Ectodermal cell (in vitro differentiated cells): ENCODE results near the gene VSIG4.

ENCODE experiments used
- H3K27ac ChIP-seq: 2 replicates; pipeline ENCODE4 v1.7.0; 2013; ENCODE audit warnings: mild to moderate bottlenecking, low read depth, low read length; ENCODE audit not compliant: insufficient read depth, poor library complexity, severe bottlenecking
- H3K27me3 ChIP-seq: 2 replicates; pipeline ENCODE4 v1.7.0; 2013; ENCODE audit warnings: mild to moderate bottlenecking, low read length; ENCODE audit not compliant: insufficient read depth, control insufficient read depth, poor library complexity, severe bottlenecking
- H3K36me3 ChIP-seq: one replicate; pipeline ENCODE4 v1.7.0; 2013; ENCODE audit warnings: low read length; ENCODE audit not compliant: control insufficient read depth, insufficient read depth
- H3K4me1 ChIP-seq: one replicate; pipeline ENCODE4 v1.7.0; 2013; ENCODE audit warnings: low read length; ENCODE audit not compliant: control insufficient read depth, insufficient read depth
- H3K4me3 ChIP-seq: 2 replicates; pipeline ENCODE4 v1.7.0; 2013; ENCODE audit warnings: low read depth, low read length, control low read depth; ENCODE audit not compliant: insufficient read depth
- H3K9me3 ChIP-seq: 2 replicates; pipeline ENCODE4 v1.7.0; 2013; ENCODE audit warnings: mild to moderate bottlenecking, low read length, moderate library complexity; ENCODE audit not compliant: control insufficient read depth
- WGBS, 2 experiments: methylation state at CpG; one replicate each; pipeline ENCODE4 v1.1.7; 2013; ENCODE audit warnings: missing lambda C conversion rate in 2 of 2; 5-methylcytosine and 5-hydroxymethylcytosine counted together

VSIG4 gene

DNA sequence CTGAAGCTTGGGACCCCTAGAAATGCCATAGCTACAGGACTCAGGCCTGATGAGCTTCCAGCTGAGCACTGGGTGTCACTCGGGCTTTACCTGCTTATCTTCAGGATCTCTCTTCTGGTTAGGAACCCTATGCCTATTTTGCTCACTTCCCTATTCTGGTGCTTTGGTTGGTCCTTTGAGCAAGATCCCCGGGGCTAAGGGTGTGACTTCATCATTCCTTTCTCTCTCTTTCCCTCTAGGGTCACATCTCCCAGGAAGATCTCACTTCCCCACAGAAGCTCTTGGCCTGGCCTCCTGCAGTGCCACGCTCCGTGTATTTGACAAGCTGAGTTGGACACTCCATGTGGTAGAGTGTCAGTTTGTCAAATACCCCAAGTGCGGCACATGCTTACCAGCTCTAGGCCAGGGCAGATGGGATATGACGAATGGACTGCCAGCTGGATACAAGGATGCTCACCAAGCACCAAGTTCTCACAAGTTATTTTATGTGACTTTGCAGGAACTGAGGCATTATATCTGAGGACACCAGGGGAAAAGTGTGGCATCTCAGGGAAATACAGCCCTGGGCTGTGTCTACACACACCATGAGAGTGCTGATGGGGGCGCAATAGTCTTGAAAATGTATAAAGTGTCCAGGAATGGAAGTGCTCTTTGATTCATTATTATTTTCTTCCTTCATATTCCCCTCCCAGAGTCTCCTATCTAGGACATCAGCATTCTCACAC lies 21.1 kb downstream of the VSIG4 start:
- Histone ChIP-seq H3K27me3 (no peaks in the 10 kb centered on the region), H3K9me3 (no peaks in the 10 kb centered on the region), H3K36me3 (no peaks in the 10 kb centered on the region), H3K4me1 (no peaks in the 10 kb centered on the region), H3K4me3 (no peak overlapping the region), H3K27ac (no peak overlapping the region)
- 95 to 99% methylated on average over 6 of the region's 7 CpGs for WGBS, 2 experiments

DNA sequence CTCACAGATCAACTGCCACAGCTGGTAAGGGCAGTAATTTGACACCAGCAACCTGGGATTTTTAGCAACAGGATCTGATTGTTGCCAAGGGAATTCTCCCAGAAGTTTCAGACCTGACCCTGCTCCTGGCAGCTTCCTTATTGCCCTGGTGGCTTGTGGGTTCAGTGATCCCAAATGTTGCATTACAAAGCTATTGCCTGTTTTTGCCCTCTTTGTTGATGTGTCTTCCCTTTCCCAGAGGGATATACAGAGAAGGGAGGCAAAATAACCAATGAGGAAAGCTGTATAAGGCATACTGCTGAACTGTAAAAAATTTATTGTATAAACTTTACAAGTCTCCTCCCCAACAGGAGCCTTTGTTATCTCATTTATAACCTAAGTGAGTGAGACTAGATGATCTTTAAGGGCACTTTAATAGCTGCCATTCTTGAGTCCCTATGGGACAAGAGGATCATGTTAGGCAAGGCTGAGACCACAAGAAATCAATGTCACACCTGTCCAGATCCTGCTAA lies 22.2 kb downstream of the VSIG4 start:
- Histone ChIP-seq H3K27me3 (no peaks in the 10 kb centered on the region), H3K9me3 (no peaks in the 10 kb centered on the region), H3K27ac (no peak overlapping the region), H3K4me1 (no peaks in the 10 kb centered on the region), H3K36me3 (no peaks in the 10 kb centered on the region), H3K4me3 (no peak overlapping the region)

DNA sequence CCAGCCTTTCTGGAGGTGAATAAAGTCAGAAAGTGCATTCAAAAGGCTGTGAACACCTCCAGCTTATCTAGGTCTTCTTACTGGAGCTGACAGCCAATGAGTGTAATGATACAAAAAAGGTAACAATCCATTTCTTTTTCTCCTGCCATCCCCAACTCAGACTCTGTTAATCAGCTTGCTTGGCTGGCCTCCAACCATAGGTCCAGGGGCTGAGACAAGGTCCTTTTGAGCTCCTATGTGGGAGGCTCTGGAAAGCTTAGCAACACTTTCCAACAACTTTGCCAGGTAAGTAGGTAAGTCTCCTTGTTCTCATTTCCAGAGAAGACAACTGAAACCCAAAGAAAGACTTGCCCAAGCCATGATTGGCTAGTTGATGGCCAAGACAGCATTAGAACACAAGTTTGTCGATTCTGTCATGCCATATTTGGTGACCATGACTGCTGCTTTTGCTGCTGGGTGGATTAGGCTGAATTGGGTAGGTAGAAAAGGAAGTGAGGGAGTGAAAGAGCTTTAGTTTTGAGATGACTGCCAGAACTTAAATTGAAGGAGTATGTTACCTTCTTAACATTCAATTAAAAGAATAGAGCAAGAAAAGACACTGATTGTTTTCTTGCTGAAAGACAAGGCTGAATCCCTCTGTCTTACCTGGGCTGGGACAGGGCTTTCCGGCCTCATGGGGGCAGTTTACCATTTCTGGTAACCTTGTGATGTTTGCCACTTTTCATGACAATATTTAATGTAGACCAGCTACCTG lies 22.8 kb downstream of the VSIG4 start:
- Histone ChIP-seq H3K4me3 (no peak overlapping the region), H3K36me3 (no peaks in the 10 kb centered on the region), H3K27ac (no peak overlapping the region), H3K27me3 (no peaks in the 10 kb centered on the region), H3K9me3 (no peaks in the 10 kb centered on the region), H3K4me1 (no peaks in the 10 kb centered on the region)
- 94% methylated on average over 2 of the region's 2 CpGs for WGBS, 2 experiments

DNA sequence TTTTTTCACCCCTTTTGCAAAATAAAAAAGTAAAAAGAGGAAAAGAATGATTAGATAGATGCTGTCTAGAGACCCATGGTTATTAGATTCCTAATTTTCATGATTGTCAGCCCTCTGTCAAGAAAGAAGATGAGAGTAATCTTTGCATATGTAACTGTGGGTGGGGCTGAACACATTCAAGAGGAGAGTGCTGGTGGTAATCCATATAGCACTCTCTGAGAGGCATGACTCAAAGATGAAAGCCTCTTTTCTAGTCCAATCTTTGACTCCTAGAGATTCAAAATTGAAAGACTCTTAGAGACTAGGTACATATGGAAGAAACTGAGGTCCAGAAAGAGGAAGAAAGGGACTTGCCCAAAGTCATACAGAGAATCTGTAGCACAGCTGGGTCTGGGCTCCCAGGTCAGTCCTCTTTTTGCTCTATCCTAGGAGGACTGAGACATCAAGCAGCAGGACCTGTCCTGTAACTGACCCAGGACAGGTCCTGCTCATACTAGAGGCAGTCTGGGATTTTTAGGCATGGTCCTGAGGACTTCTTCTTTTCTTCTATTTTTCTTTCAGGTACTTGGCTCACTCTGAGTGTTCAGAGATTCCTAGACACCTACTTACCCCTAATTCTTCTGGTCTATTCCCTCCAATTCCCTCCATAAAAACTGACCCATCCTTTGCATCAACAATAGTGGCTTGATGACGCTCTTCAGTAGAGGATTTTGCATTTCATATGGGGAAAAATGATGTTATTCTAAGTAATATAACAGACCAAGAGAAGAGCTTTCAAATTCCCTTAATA lies 23.8 kb downstream of the VSIG4 start:
- WGBS, 2 experiments = no CpG with 5 or more reads among the region's 1 CpG
- no peaks in the 10 kb centered on the region for H3K4me1 ChIP-seq
- no peaks in the 10 kb centered on the region for H3K27me3 ChIP-seq
- no peak overlapping the region for H3K27ac ChIP-seq
- no peak overlapping the region for H3K4me3 ChIP-seq
- H3K9me3 ChIP-seq = no peaks in the 10 kb centered on the region
- no peaks in the 10 kb centered on the region for H3K36me3 ChIP-seq

DNA sequence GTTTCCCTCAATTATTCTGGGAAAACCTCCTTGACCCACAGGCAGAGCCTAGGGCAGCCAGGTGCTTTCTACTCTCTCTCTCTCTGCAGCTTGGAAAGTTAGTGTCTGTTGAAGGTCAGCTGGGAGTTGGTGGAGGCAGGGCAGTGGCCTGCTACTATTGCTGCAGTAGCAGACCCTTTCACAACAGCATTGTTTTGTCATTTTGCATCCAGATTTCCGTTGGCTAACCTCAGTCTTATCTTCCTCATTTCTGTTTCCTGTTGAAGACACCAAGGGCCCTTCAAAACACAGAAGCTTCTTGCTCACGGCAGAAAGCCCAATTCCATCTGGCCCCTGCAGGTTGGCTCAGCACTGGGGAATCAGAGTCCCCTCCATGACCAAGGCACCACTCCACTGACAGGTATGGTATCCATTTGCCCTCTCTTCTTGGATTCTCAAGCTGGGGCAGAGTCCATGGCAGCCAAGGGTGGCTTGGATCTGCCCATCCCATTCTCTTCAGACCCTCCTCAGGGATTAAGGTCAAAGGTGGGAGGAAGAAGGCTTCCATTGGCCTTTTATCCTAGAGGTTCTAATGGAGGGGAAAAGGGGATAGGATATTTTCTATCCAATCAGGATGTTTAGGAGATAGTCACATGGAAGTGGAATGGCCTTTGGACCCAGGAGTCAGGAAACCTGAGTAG lies 24.6 kb downstream of the VSIG4 start:
- no peaks in the 10 kb centered on the region for H3K27me3 ChIP-seq
- no peaks in the 10 kb centered on the region for H3K4me1 ChIP-seq
- H3K9me3 ChIP-seq = no peaks in the 10 kb centered on the region
- no peaks in the 10 kb centered on the region for H3K36me3 ChIP-seq
- H3K4me3 ChIP-seq = no peak overlapping the region
- 86 to 87% methylated on average over 2 of the region's 2 CpGs for WGBS, 2 experiments
- no peak overlapping the region for H3K27ac ChIP-seq

DNA sequence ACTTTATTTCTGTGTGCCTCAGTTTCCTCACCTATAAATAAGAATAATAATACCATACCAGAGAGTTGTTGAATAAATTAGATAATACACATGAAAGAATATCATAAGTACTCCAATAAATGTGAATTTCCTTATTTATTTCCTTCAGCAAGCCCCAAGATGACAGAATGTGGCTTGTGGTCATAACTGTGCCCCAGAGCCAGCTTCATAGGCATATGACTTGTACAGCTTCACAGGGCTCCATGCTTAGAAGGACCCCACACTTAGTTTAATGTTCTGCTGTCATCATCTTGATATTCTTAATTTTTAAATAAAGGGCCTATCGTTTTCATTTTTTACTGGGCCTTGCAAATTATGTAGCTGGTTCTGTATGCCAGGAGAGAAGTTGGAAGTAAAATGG lies 25.3 kb downstream of the VSIG4 start:
- Histone ChIP-seq H3K36me3 (no peaks in the 10 kb centered on the region), H3K27me3 (no peaks in the 10 kb centered on the region)
- WGBS, 2 experiments = 90 to 100% methylated on average over 1 of the region's 1 CpG

DNA sequence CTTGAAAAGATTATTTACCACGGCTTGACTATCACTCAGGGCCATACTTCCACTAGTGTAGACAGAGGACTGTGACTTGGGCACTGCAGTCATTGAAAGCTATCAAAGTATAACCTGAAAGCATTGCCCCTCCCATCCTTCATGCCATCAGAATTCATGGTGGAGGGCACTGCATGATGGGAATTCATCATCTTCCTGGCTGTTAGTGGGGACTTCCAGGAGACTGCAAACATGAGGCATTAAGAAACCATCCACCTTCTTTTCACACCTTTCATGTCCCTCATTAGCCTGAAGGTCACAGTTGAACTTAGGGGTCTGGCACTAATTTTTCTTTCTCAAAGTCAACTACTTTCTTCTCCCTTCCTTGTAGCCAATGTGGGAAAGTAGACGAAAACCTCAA lies 25.8 kb downstream of the VSIG4 start:
- 86 to 88% methylated on average over 1 to 2 of the region's 2 CpGs for WGBS, 2 experiments
- H3K9me3 ChIP-seq = no peaks in the 10 kb centered on the region
- H3K27ac ChIP-seq = no peak overlapping the region
- no peaks in the 10 kb centered on the region for H3K27me3 ChIP-seq
- H3K4me3 ChIP-seq = no peak overlapping the region
- H3K36me3 ChIP-seq = no peaks in the 10 kb centered on the region
- H3K4me1 ChIP-seq = no peaks in the 10 kb centered on the region

More for the DNA sequence above, 25.3 kb downstream of the VSIG4 start:
- Histone ChIP-seq H3K4me3 (no peak overlapping the region), H3K9me3 (no peaks in the 10 kb centered on the region), H3K4me1 (no peaks in the 10 kb centered on the region), H3K27ac (no peak overlapping the region)

DNA sequence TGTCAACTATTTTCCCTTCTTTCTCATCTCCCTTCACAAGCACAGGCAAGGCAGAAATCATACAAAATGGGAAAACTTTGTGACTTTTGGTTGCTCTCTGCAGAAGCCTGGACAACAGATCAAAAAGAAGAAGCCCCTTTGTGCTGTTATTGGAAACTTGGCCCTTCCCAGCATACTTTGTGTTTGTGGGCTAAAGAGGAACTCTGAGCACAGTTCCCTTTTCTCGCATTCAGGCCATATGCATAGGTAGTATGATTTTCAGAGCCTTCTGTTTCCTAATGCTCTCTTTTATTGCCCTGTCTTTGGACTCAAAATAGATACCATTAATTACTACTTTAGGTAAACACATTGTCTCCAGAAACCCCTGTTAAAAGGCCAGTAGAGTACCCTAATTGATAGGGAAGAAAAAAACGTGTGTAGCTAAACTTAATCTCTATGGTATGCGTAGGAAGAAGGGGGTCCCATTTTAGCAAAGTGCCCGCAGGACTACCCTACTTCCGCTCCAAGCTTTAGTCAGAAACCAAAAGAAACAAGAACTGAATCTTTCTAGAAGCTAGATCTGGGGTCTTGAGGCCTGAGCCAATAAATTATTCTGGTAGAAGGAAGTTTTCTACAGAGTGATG lies 26.6 kb downstream of the VSIG4 start:
- Histone ChIP-seq H3K27me3 (no peaks in the 10 kb centered on the region), H3K27ac (no peak overlapping the region), H3K4me1 (no peaks in the 10 kb centered on the region), H3K9me3 (no peaks in the 10 kb centered on the region), H3K36me3 (no peaks in the 10 kb centered on the region), H3K4me3 (no peak overlapping the region)
- 90 to 93% methylated on average over 3 to 5 of the region's 5 CpGs for WGBS, 2 experiments

DNA sequence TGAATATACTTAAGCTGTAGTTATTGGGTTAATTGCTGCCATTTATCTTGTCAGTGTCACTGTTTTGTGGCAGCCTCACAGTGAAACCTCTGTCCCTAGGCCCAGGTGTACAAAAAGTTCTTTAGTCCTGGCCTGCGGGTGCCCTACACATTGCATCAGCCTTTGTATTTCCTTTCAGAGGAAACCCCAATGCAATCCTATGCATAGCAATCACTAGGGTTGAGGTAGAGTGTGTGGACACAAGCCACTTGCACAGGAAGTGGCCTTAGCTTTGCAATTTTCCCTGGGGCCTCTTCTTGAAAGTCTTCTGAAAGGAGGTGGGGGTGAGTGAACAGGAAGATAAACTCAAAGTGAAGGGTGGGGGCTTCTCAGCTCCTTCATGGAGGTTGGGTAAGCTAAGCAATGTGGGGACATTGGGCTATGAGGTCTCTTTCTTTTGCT lies 27.8 kb downstream of the VSIG4 start:
- no peak overlapping the region for H3K4me3 ChIP-seq
- WGBS, 2 experiments = 87 to 100% methylated on average over 1 of the region's 1 CpG
- H3K4me1 ChIP-seq = no peaks in the 10 kb centered on the region
- H3K36me3 ChIP-seq = no peaks in the 10 kb centered on the region
- H3K9me3 ChIP-seq = no peaks in the 10 kb centered on the region
- H3K27ac ChIP-seq = no peak overlapping the region
- no peaks in the 10 kb centered on the region for H3K27me3 ChIP-seq
